A673 (cell line): ENCODE results near the gene SUPT4H1.

Source experiments
- EZH2 ChIP-seq: fragments of 200-600 bp; sonication (generic); IDR thresholded peaks from 2 replicates; pipeline ENCODE4 v1.6.1; 2017; ENCODE audit warnings: borderline replicate concordance, low read depth, mild to moderate bottlenecking, mixed read lengths, antibody characterized with exemption, low read length; ENCODE audit not compliant: poor library complexity, severe bottlenecking
- TF ChIP-seq, protein P1 (sequence below): fragments of 300-800, 200-600 bp; sonication (generic); conservative IDR thresholded peaks from 2 replicates; pipeline ENCODE4 v1.5.1; 2017; ENCODE audit warnings: low read depth, mild to moderate bottlenecking, antibody characterized with exemption, low read length, moderate library complexity, mixed read lengths

DNA sequence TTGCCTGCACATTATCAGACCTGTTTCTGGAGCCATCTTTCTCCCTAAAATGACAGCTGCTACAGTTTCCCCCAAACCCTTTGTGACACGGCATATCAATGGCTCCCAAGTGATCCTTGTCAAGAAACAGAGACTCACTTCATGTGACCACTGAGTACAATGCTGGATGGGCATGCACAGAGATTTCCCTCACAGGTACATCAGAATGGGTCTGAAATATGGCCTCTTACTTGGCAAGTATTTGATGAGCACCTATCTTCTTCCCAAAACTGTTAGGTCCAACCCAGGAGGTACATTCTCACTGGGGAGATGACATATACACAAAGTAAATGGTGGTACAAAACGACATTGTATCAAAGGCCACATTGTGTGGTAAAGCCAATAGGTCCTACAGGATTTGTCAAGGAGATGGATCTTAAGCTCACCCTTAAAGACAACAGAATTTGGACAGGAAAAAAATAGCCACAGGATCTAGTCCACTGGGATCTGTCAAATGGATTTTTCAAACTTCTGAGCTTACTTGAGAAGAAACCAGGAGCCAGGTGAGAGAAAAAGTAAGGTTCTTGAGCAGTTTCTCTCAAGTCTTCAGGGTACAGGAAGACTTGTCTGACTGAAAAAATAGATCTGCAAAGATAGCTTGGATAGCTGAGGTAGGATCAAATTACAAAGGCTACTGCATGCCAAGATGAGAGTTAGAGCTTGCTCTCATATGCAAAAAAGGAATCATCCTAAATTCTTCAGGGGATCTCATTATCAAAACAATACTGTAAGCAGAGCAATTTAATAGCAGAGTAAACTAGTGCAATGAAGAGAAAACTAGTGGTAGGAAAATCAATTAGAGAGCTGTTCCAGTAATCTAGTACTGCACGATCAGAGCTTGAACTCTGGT lies 36.5 kb upstream of the SUPT4H1 start:
- TF ChIP-seq, protein P1, sequence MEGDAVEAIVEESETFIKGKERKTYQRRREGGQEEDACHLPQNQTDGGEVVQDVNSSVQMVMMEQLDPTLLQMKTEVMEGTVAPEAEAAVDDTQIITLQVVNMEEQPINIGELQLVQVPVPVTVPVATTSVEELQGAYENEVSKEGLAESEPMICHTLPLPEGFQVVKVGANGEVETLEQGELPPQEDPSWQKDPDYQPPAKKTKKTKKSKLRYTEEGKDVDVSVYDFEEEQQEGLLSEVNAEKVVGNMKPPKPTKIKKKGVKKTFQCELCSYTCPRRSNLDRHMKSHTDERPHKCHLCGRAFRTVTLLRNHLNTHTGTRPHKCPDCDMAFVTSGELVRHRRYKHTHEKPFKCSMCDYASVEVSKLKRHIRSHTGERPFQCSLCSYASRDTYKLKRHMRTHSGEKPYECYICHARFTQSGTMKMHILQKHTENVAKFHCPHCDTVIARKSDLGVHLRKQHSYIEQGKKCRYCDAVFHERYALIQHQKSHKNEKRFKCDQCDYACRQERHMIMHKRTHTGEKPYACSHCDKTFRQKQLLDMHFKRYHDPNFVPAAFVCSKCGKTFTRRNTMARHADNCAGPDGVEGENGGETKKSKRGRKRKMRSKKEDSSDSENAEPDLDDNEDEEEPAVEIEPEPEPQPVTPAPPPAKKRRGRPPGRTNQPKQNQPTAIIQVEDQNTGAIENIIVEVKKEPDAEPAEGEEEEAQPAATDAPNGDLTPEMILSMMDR = no peak
- no peak for TF ChIP-seq EZH2
